T-helper 9 cell (primary cell): ENCODE measurements around the gene SELENOF.
A peak's percentile ranks its signal among the peaks of the same experiment; 100 is the strongest.
"Not testable (repeated sequence)": the region's sequence is repeated elsewhere in the genome, so short reads cannot be mapped to it uniquely, and the experiment has no call there.

Source experiments
- DNase-seq: peaks from one replicate; pipeline ENCODE4 v3.0.0-alpha.2; 2020

The SELENOF gene

GRCh38 chr1:86854352-86854751 is 59.6 kb downstream of the SELENOF start:
- no peak for DNase-seq

GRCh38 chr1:86852782-86853408 is 61.0 kb downstream of the SELENOF start:
- DNase-seq = no peak

- DNase-seq = no peak
Observed at GRCh38 chr1:86852289-86852688, 61.6 kb downstream of the SELENOF start.

GRCh38 chr1:86849756-86850155 is 64.2 kb downstream of the SELENOF start:
- no peak for DNase-seq

GRCh38 chr1:86848654-86849053 is 65.3 kb downstream of the SELENOF start:
- DNase-seq = no peak

- no peak for DNase-seq
Observed at GRCh38 chr1:86846164-86846647, 67.7 kb downstream of the SELENOF start.

- DNase-seq = no peak
Observed at GRCh38 chr1:86845514-86845913, 68.4 kb downstream of the SELENOF start.

- no peak for DNase-seq
Observed at GRCh38 chr1:86841116-86841515, 72.8 kb downstream of the SELENOF start.

GRCh38 chr1:86833461-86834215 is 80.3 kb downstream of the SELENOF start:
- DNase-seq = peak; percentile 30

- DNase-seq = no peak
Observed at GRCh38 chr1:86832433-86832832, 81.5 kb downstream of the SELENOF start.

GRCh38 chr1:86829321-86829720 is 84.6 kb downstream of the SELENOF start:
- DNase-seq = no peak

GRCh38 chr1:86828024-86828423 is 85.9 kb downstream of the SELENOF start:
- no peak for DNase-seq

- DNase-seq = no peak
Observed at GRCh38 chr1:86826856-86827255, 87.1 kb downstream of the SELENOF start.

- DNase-seq = no peak
Observed at GRCh38 chr1:86825319-86825718, 88.6 kb downstream of the SELENOF start.

- DNase-seq = no peak
Observed at GRCh38 chr1:86823821-86824500, 90.0 kb downstream of the SELENOF start.

GRCh38 chr1:86823386-86823785 is 90.5 kb downstream of the SELENOF start:
- DNase-seq = no peak

GRCh38 chr1:86822459-86822858 is 91.5 kb downstream of the SELENOF start:
- no peak for DNase-seq

- no peak for DNase-seq
Observed at GRCh38 chr1:86821956-86822355, 92.0 kb downstream of the SELENOF start.

- not testable (repeated sequence) for DNase-seq
Observed at GRCh38 chr1:86819970-86820369, 94.0 kb downstream of the SELENOF start.

- not testable (repeated sequence) for DNase-seq
Observed at GRCh38 chr1:86817246-86817826, 96.6 kb downstream of the SELENOF start.

- not testable (repeated sequence) for DNase-seq
Observed at GRCh38 chr1:86814118-86814517, 99.8 kb downstream of the SELENOF start.
